OCI-LY3 (cell line): ENCODE results near the gene CYTH3.

Experiments used
- H2AFZ ChIP-seq: fragments of 200-600, 300-600 bp; shearing (Covaris generic); 2 replicates; pipeline ENCODE4 v1.6.0; 2014; ENCODE audit warnings: antibody characterized with exemption, low read depth, low read length
- H3K27ac ChIP-seq: fragments of 200-600, 300-600 bp; sonication (generic); 2 replicates; pipeline ENCODE4 v1.5.1; 2014; ENCODE audit warnings: mild to moderate bottlenecking, low read length, moderate library complexity, mixed read lengths
- H3K27me3 ChIP-seq: fragments of 200-600, 300-600 bp; sonication (generic); 2 replicates; pipeline ENCODE4 v1.6.1; 2014; ENCODE audit warnings: low read depth, low read length, mixed read lengths
- H3K36me3 ChIP-seq: fragments of 200-600, 300-600 bp; sonication (generic); replicated peaks from 2 replicates; pipeline ENCODE3; 2014; ENCODE audit warnings: low read depth, low read length, mixed read lengths
- H3K4me1 ChIP-seq: fragments of 300-600, 200-600 bp; sonication (generic); 2 replicates; pipeline ENCODE4 v1.6.1; 2014; ENCODE audit warnings: low read length, mixed read lengths
- H3K4me2 ChIP-seq: fragments of 200-600, 300-600 bp; sonication (generic); 2 replicates; pipeline ENCODE4 v1.6.1; 2014; ENCODE audit warnings: low read length, mixed read lengths
- H3K4me3 ChIP-seq: fragments of 300-600, 200-600 bp; sonication (generic); 2 replicates; pipeline ENCODE4 v1.5.1; 2014; ENCODE audit warnings: antibody characterized with exemption, mild to moderate bottlenecking, low read length, moderate library complexity
- H3K79me2 ChIP-seq: fragments of 300-600, 200-600 bp; shearing (Covaris generic); 2 replicates; pipeline ENCODE4 v1.6.1; 2014; ENCODE audit warnings: mild to moderate bottlenecking, low read length, mixed read lengths
- H3K9ac ChIP-seq: fragments of 300-600, 200-600 bp; shearing (Covaris generic); 2 replicates; pipeline ENCODE4 v1.6.0; 2014; ENCODE audit warnings: mild to moderate bottlenecking, low read length, moderate library complexity
- H3K9me3 ChIP-seq: fragments of 200-600, 300-600 bp; shearing (Covaris generic); 2 replicates; pipeline ENCODE4 v1.6.1; 2014; ENCODE audit warnings: low read length, mixed read lengths; ENCODE audit not compliant: insufficient read depth
- H4K20me1 ChIP-seq: fragments of 200-600, 300-600 bp; sonication (generic); 2 replicates; pipeline ENCODE4 v1.6.1; 2016; ENCODE audit warnings: low read length, mixed read lengths; ENCODE audit not compliant: insufficient read depth
- CTCF ChIP-seq: fragments of 200-600, 300-600 bp; sonication (generic); IDR thresholded peaks from 2 replicates; pipeline ENCODE4 v1.5.1; 2014; ENCODE audit warnings: antibody characterized with exemption, low read length, low read depth
- EZH2phosphoT487 ChIP-seq: fragments of 200-600 bp; shearing (Covaris generic); IDR thresholded peaks from 2 replicates; pipeline ENCODE4 v1.6.1; 2018; ENCODE audit warnings: antibody characterized with exemption, mixed run types, low read depth

The CYTH3 gene

GRCh38 chr7:6165075-6165474 is 107.3 kb downstream of the CYTH3 start:
- Histone ChIP-seq H3K4me1 (no peaks in the 10 kb centered on the region), H3K79me2 (no peaks in the 10 kb centered on the region), H3K9ac (no peak overlapping the region), H3K4me2 (no peak overlapping the region), H3K27ac (no peak overlapping the region), H3K9me3 (no peaks in the 10 kb centered on the region), H4K20me1 (no peaks in the 10 kb centered on the region), H3K27me3 (no peaks in the 10 kb centered on the region), H2AFZ (no peak overlapping the region), H3K36me3 (no peaks in the 10 kb centered on the region), H3K4me3 (no peak overlapping the region)
- no peak for TF ChIP-seq CTCF
- no peak for TF ChIP-seq EZH2phosphoT487

DNA sequence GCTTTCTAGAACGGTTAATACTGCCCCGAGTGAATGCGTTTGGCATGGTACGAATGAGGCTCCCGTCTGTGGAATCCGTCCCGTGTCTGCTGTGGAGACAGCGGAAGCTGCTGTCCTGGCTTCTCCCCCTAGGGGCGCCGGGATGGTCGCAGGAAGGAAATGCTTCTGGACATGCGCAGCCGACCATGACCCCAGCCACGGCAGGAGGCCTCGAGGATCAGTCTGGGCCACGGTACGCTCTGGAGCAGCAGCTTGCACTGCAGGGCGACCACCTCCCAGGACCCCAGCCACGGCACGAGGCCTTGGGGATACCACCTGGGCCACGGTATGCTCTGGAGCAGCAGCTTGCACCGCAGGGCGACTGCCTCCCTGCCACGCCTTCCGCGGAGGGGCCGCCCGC is 107.9 kb downstream of the CYTH3 start:
- Histone ChIP-seq H3K27ac (no peak overlapping the region), H4K20me1 (no peaks in the 10 kb centered on the region), H2AFZ (no peak overlapping the region), H3K36me3 (no peaks in the 10 kb centered on the region), H3K4me2 (no peak overlapping the region), H3K4me3 (no peak overlapping the region), H3K9ac (no peak overlapping the region), H3K79me2 (no peaks in the 10 kb centered on the region), H3K9me3 (no peaks in the 10 kb centered on the region), H3K27me3 (no peaks in the 10 kb centered on the region), H3K4me1 (no peaks in the 10 kb centered on the region)
- TF ChIP-seq CTCF (no peak), EZH2phosphoT487 (no peak)

DNA sequence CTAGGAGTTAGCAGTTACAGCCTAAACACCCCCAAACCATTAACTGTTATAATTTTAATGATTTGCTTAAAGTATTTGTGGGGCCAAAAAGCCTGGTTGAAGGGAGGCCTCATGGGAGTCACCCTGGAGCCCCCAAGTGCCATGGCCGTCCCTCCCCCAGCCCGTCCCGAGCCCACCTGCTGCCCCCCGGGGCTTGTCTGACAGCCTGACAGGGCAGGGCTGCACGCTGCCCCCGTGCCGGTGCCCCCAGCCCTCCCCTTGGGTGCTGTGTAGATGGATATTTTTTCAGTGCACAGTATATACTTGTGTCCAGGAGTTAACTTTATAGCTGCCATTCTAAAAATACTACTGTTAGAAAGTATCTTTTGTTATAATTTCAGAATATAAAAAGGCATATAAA is 108.4 kb downstream of the CYTH3 start:
- Histone ChIP-seq H3K36me3 (no peaks in the 10 kb centered on the region), H4K20me1 (no peaks in the 10 kb centered on the region), H3K27me3 (no peaks in the 10 kb centered on the region), H3K4me1 (no peaks in the 10 kb centered on the region), H3K4me3 (no peak overlapping the region), H3K9ac (no peak overlapping the region), H3K79me2 (no peaks in the 10 kb centered on the region), H3K4me2 (no peak overlapping the region), H2AFZ (no peak overlapping the region), H3K9me3 (no peaks in the 10 kb centered on the region), H3K27ac (no peak overlapping the region)
- TF ChIP-seq EZH2phosphoT487 (no peak), CTCF (no peak)

- Histone ChIP-seq H3K36me3 (no peaks in the 10 kb centered on the region), H3K4me2 (no peak overlapping the region)
- TF ChIP-seq CTCF: no peak
- TF ChIP-seq EZH2phosphoT487: no peak
Observed at GRCh38 chr7:6163402-6163801, 109.0 kb downstream of the CYTH3 start.

More at GRCh38 chr7:6163402-6163801, 109.0 kb downstream of the CYTH3 start:
- Histone ChIP-seq H4K20me1 (no peaks in the 10 kb centered on the region), H3K4me1 (no peaks in the 10 kb centered on the region), H2AFZ (no peak overlapping the region), H3K9me3 (no peaks in the 10 kb centered on the region), H3K79me2 (no peaks in the 10 kb centered on the region), H3K9ac (no peak overlapping the region), H3K27ac (no peak overlapping the region), H3K27me3 (no peaks in the 10 kb centered on the region), H3K4me3 (no peak overlapping the region)
